ENCODE results near the gene HOXA1.

The HOXA1 gene

DNA sequence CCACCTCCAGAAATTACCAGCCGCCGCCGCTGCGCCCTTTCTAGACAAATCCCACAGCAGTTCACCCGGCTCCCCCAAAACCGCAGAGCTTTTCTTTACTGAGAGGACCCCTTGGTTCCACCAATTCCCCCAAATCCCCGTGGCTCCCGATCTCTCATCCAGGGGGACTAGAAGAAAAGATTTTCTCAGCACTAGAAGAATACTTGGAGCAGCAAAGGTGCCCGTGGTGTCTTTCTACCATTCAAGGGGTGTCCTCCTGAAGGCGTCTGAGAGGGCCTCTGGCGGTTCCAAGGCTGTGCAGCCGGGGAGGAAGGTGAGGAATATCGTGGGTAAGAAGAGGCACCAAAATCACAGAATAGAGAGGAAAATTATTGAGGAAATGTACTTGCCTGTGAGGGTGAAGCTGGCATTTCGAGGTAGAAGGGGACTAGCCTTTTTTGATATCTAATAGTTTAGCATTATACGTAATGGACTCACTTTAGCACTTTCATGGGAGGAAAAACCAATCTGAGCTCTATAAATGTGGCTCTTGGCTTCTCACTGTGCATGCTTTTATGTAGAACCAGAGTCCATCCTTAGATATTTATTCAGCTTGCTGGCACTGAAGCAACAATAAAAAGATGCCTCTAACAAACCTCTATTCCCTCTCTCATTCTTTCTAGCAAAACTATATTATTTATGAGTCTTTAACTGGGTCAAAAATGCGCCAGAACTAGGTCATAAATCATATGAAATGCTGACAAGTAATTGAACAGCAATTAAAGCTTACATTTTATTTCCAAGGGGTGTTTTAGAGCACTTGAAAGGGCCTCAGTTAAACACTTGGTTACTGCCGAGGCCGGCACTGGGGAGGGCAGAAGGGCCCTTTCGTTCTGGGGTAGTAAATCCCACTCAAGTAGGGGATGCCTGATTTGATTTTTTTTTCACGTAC lies 20.5 kb upstream of the HOXA1 start:
- TF ChIP-seq CTCF (IDR thresholded peaks at IDR 0.05; ENCODE audit: low read depth, low read length, missing control alignments), result no peak
- no peak for DNase-seq (ENCODE audit: low read depth)
- peak overlapping the region; percentile 76 for H3K4me3 ChIP-seq (ENCODE audit: low read depth, low read length)

DNA sequence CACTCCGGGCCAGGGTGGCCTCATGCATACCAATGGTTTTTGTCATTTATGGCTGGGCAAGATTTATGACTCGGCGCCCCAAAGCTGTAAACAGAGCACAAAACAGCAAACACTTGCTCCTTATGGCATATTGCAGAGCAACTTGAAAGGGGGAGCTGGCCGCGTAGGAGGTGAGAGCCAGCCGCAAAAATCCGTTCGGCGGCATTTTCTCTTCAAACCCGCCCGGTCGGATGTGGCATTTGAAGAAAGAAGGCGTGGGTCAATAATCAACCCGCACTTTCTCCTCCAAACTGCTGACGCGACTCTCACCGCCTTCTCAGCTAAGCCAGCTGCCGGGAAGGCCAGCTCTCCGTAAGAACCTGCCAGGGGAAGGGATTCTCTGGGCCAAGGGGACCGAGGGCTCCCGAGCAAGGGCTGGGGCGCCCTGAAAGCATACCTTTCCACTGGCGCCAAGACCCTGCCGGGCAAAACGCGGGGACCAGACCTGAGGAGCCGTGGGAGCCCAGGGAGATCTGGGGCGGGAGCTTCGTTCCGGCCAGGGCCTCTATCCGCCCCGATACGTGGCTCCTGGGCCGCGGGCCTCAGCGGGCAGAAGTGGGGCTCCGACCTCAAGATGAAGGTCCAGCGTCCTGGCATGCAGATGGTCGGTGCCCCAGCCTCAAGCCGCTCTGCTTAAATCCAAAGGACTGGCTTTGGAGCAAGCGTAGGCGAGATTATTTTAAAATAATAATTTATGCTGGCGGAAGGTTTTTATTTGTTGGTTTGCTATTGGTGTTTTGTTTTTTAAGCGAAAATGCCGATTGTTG lies 19.6 kb upstream of the HOXA1 start:
- peak overlapping the region; percentile 76 for H3K4me3 ChIP-seq (ENCODE audit: low read depth, low read length)

More for the DNA sequence above, 20.5 kb upstream of the HOXA1 start:
- in situ Hi-C loops (cut with HindIII; ENCODE audit: low sequenced_read_pairs), result loop anchor here (5.0 kb wide), 1 partner anchor 264 kb away; no protein-coding TSS in a partner anchor

DNA sequence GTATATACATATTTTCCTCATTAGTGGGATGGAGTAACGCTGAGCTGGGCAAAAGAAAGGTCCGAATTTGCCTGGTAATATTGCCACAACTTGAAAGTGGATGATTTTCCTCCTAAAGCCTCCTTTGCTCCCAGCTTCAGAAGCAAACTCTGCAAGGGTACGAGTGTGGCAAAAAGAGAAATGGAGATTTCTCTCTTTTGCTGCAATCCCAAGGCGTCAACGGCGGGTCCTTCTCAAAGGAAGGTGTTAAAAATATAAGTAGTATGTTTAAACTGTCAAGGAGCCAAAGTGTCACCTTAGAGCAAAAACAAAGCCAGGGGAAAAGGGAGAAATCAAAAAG lies 19.1 kb upstream of the HOXA1 start:
- H3K4me3 ChIP-seq (ENCODE audit: low read depth, low read length), result peak overlapping the region; percentile 76
- no peak for TF ChIP-seq CTCF (IDR thresholded peaks at IDR 0.05; ENCODE audit: low read depth, low read length, missing control alignments)
- DNase-seq (ENCODE audit: low read depth), result no peak
- in situ Hi-C loops (cut with HindIII; ENCODE audit: low sequenced_read_pairs), result loop anchor here (5.0 kb wide), 1 partner anchor 263 kb away; no protein-coding TSS in a partner anchor

More for the DNA sequence above, 19.6 kb upstream of the HOXA1 start:
- DNase-seq (ENCODE audit: low read depth), result no peak
- no peak for TF ChIP-seq CTCF (IDR thresholded peaks at IDR 0.05; ENCODE audit: low read depth, low read length, missing control alignments)
- in situ Hi-C loops (cut with HindIII; ENCODE audit: low sequenced_read_pairs), result loop anchor here (5.0 kb wide), 1 partner anchor 263 kb away; no protein-coding TSS in a partner anchor

DNA sequence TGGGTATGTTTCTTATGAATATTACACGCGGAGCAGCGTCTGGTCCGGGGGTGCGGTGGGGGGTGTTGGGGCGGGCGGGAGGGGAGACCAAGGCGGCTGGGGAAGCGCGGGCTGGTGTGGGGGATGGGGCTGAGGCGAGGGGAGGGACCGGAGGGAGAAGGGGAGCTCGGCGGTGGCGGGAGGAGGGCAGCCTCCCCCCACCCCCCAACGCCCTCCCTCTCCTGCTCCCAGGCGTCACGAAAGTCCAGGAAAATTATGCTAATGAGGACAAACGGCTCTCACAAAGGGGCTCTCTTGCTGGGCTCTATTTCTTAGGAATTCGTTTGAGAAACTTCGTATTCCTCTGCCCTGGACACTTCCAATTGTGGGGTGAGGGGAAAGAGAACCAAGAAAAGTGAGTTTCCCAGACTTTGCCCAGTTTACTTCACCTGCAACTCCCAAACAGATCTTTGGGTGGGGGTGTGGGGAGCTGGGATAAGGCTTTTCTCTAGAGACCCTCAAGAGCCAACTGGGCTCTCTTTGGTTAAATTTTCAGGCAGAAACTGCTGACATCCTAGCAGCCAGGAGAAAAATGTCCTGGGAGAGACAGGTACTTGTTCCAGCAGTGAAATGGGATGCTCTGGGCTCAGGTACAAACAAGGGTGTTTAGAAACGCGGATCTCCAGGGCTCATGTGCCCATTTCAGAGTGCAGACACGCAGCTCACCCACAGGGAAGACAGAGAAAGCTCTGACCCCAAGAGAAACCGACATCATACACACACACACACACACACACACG lies 18.4 kb upstream of the HOXA1 start:
- DNase-seq (ENCODE audit: low read depth), result no peak
- H3K4me3 ChIP-seq (ENCODE audit: low read depth, low read length), result peak overlapping the region; percentile 76
- in situ Hi-C loops (cut with HindIII; ENCODE audit: low sequenced_read_pairs), result no loop called here
- no peak for TF ChIP-seq CTCF (IDR thresholded peaks at IDR 0.05; ENCODE audit: low read depth, low read length, missing control alignments)

GRCh38 chr7:27112955-27113949 lies 17.5 kb upstream of the HOXA1 start:
- DNase-seq (ENCODE audit: low read depth), result no peak
- H3K4me3 ChIP-seq (ENCODE audit: low read depth, low read length), result peak overlapping the region; percentile 76
- in situ Hi-C loops (cut with HindIII; ENCODE audit: low sequenced_read_pairs), result no loop called here
- TF ChIP-seq CTCF (IDR thresholded peaks at IDR 0.05; ENCODE audit: low read depth, low read length, missing control alignments), result no peak

All from astrocyte of the cerebellum (primary cell).